NCI-H2081 treated with DMSO at 0.1 percent for 48 hours (cell line): Measurements from ENCODE around the gene MMP24OS.

ENCODE experiments used
- DNase-seq: peaks from one replicate; lab custom pipeline; 2025; lab: John Stamatoyannopoulos, UW

Gene MMP24OS

DNA sequence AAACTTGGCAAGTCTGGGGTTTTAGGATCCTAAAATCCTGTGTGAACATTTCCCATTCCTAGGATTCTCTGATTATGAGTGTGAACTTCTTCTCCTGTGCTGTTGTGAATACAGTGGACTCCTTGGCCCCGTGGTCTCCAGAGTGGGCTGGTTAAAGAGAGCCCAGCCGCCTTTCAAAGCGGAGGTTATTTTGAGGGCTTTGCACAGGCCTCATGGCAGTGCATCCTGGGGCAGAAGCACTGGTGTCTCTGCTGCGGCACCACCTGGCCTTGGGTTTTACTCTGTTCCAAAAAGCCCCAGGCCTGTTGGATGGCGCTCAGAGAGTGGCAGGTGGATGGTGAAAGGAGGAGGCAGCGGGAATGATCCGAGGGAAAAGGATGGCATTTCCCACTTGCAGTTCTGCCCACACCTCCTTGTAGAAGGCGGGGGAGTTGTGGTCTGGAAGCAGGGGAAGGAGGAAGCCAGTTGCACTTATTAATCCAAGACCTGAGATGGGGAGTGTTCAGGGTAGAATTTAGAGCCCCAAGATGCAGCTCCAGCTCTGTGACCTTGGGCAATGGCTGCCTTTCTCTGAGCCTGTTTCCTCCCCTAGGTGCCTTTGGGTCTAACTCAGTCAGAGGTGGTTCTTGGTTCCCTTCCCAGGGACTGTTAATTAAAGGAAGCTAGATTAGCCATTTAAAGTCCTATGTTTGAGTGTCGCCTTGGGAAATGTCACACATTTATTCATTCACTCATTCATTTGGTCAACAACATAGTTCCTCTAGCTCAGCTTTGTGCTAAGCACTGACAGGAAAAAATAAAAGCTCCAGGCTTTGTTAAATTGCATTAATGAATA, 29.1 kb downstream of the MMP24OS start:
- no peak for DNase-seq

- DNase-seq: no peak
Observed at GRCh38 chr20:35246723-35247122, 31.2 kb downstream of the MMP24OS start.

DNA sequence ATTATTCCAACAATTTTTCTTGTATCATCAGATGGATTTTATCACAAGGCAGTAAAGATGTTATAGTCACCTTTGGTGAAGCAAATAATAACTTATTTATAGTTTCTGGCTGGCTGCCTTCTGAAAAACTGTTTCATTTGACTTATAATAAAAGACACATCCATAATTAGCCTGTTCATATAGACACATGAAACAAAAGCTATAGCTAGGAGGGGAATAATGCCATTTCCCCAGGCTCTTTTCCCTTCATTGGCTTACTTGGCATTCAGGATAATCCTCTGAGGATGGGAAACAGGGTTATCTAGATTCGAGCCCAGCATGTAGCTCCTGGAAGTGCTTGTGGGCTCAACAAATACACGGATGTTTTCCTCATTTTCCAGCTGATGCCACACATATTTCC, 33.9 kb downstream of the MMP24OS start:
- no peak for DNase-seq

DNA sequence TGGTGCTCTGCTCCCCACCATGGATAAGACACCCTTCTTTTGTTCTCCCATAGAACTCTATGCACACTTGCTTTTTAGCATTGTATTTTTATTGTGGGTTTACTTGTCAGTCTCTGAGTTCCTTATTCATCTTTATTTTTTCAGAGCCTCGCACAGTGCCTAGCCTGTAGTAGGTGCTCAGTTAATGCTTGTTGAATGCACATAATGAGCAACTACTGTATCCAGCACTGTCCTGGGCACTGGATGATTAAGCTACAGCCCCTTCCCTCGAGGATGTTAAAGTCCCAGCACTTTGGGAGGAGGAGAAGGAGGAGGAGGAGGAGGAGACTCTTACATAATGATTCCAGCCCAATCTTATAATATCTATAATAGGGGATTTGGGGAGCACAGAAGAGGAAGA, 34.6 kb downstream of the MMP24OS start:
- DNase-seq: no peak

DNA sequence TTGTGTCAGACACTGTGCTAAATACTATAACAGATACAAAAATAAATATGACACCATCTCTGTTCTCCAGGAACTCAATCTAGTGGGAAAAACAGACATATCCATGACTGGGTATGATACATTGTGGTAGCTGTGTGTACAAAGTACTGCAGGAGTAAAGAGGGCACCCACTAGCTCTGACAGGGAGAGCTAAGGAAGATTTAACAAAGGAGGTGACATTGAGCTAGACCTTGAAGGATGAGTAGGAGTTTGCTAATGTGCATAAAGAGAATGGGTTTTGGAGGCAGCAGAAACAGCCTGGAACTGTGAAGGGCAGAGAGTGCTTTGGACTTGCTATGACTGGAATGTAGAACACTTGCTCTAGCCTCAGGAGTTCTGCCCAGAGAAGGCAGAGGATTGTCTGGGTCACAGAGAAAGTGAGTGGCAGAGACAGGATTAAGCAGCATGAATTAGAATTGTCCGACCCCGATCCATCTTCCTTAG, 37.1 kb downstream of the MMP24OS start:
- no peak for DNase-seq

DNA sequence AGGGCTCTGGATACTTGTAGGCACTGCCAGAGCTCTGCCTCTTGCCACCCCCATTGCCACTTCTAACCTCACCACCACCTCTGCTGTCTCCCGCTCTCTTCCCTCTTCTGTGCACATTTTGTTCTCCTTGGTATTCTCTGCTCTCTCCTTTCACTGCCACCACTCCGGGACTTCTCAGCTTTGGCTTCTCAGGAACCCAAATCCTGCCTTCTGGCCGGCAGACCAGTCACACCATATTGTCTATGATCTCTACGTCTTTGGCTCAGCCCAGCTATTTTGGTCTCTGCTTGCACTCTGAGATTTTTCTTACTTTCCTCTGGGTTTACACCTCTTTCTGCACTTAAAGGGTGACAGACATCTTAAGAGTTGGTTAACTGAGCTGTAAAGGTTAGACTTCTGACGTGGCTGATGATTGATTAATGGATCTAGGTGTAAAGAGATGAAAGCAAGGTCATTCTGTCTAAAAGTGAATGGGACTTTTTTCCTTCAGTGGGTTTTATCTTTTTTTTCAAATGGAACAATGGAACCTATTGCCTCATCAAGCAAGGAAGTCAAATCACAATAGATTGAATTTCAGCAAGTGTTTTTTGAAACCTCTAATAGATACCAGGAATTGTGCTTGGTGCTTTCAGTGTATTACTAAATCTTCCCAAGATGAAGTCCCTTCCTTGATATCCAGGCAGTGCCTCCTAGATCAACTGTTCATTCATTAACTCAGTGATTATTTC, 37.7 kb downstream of the MMP24OS start:
- no peak for DNase-seq

DNA sequence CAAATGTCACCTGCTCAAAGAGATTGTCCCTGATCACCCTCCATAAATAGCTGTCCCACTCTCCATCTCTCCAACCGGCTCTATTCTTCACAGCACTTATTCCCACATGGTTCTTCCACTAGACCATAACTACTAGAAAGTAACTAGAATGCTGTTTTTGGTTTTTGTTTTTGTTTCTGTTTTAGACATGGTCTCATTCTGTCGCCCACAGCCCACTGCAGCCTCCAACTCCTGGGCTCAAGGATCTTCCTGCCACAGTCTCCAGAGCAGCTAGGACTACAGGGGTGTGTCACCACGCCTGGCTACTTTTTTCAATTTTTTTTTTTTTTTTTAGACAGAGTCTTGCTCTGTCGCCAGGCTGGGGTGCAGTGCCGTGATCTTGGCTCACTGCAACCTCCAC, 39.2 kb downstream of the MMP24OS start:
- DNase-seq: no peak

GRCh38 chr20:35238170-35238569, 39.8 kb downstream of the MMP24OS start:
- DNase-seq: no peak

DNA sequence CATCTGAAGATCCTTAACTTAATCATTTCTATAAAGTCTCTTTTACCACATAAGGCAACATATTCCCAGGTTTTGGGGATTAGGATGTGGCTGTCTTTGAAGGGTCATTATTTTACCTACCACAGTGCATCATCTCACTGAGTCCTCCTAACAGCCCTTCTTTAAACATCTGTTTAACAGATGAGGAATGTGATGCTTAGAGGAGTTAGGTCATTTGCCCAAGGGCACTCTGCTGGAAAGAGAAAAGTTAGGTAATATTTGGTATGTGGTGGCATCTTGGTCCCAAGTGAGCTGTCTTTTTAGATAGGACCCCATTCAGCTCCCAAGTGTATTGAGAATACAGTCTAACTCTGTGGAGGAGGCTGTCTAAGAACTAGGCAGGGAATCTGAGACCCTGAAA, 40.4 kb downstream of the MMP24OS start:
- no peak for DNase-seq

DNA sequence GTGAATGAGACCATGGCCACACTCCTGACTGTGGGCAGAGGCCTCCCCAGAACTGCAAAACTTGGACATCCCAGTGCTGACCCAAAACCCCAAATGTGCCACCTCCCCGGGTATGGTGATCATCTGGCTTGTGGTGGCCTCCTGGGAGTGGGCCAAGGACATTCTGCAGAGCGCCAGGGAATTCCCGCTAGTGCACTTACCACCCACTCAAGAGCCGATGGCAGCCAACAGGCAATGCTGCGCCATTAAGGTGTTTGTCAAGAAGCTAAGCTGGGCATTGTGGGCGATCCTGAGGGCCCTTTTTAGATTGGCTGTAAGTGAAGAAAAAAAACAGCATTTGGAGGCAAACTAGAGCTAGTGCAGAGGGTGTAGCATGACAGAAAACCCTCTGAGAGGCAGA, 42.0 kb downstream of the MMP24OS start:
- DNase-seq: no peak

GRCh38 chr20:35232575-35232974, 45.3 kb downstream of the MMP24OS start:
- DNase-seq: no peak

DNA sequence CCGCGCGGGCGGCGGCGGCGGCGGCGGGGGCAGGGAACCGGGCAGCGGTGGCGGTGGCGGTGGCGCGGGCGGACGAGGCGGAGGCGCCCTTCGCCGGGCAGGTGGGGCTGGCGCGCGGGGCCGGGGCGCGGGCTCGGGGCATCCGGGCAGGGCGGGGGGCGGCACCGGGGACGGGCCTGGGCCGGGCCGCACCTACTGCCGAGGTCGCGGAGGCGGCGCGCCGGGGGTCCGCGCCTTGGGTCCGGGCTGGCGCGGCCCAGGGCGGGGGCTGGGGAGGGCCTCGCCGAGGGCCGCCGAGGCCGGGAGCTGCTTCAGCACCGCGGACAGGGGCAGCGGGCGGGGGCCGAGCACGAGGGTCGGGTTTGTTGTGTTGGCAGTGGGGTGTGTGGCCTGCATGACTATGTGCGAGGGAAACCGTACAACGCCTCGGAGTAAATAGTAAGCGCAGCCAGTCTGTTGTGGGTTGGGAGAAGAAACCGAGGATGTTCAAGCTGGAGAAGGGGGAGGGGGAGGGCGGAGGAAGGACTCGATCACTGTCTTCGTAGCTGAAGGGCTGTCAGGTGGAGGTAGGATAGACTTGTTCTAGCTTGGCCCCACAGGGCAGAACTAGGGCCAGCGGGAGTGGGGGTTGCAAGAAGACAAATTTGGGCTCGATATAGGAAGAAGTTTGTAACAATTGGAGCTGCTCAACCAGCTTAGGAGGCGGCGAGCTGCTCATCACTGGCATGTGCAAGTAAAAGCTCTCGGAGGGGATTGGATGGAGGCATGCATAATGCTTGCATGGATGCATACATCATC, 50.8 kb downstream of the MMP24OS start:
- DNase-seq: no peak
